Peyer's patch (tissue), 4 donors: ENCODE data around the gene VPS33B. TPM values are rescaled to one million over a fixed set of nuclear protein-coding genes. Genes with fewer than 3 reads are reported as not detected.

ENCODE experiments used
- DNase-seq, 3 donors: peaks; one replicate each; pipeline ENCODE4 v3.0.0-alpha.2; 2017 to 2019
- H3K27ac ChIP-seq, 4 donors: fragments of 200-600 bp; sonication (generic); one replicate each; pipeline ENCODE4 v1.5.1; 2016 to 2019
- H3K27me3 ChIP-seq, 2 donors: fragments of 200-600 bp; sonication (generic); one replicate each; pipeline ENCODE4 v1.5.1; 2019
- H3K36me3 ChIP-seq, 3 donors: fragments of 200-600 bp; sonication (generic); one replicate each; pipeline ENCODE4 v1.5.1; 2016 to 2019
- H3K4me1 ChIP-seq, 4 donors: fragments of 200-600 bp; sonication (generic); one replicate each; pipeline ENCODE4 v1.5.1; 2016 to 2019
- H3K4me3 ChIP-seq, 4 donors: fragments of 200-600 bp; sonication (generic); 1 replicate in 3 of 4; 2 replicates in 1 of 4; pipeline ENCODE4 v1.5.1; 2016 to 2019; ENCODE audit warnings: mild to moderate bottlenecking in 1 of 4
- H3K9me3 ChIP-seq, 4 donors: fragments of 200-600 bp; sonication (generic); one replicate each; pipeline ENCODE4 v1.5.1; 2016 to 2019; ENCODE audit warnings: mild to moderate bottlenecking in 1 of 4
- POLR2A ChIP-seq, 2 donors: fragments of 450-650 bp; IDR thresholded peaks; one replicate each; pipeline ENCODE4 v1.5.1; 2017; ENCODE audit warnings: antibody characterized with exemption in 2 of 2, mild to moderate bottlenecking in 2 of 2, moderate library complexity in 2 of 2
- total RNA-seq, 4 donors: library from RNA; depleted of rRNA; stranded (reverse); fragments of >200 nt; gene quantifications; one replicate each; pipeline ENCODE4 v1.1.0, GENCODE V29; 2016
- TF ChIP-seq, protein P1 (sequence below), 6 experiments: fragments of 450-650 bp in 4 of 6; fragments of 200-600 bp in 2 of 6; sonication (generic) in 1 of 6; IDR thresholded peaks; one replicate each; pipeline ENCODE4 v1.5.1; 2017 to 2019; ENCODE audit warnings: antibody characterized with exemption in 6 of 6, mild to moderate bottlenecking in 3 of 6, moderate library complexity in 1 of 6

The VPS33B gene
- total RNA-seq, 4 donors from 2014 or later: 12.4 to 31.5 (median 27.8) TPM

DNA sequence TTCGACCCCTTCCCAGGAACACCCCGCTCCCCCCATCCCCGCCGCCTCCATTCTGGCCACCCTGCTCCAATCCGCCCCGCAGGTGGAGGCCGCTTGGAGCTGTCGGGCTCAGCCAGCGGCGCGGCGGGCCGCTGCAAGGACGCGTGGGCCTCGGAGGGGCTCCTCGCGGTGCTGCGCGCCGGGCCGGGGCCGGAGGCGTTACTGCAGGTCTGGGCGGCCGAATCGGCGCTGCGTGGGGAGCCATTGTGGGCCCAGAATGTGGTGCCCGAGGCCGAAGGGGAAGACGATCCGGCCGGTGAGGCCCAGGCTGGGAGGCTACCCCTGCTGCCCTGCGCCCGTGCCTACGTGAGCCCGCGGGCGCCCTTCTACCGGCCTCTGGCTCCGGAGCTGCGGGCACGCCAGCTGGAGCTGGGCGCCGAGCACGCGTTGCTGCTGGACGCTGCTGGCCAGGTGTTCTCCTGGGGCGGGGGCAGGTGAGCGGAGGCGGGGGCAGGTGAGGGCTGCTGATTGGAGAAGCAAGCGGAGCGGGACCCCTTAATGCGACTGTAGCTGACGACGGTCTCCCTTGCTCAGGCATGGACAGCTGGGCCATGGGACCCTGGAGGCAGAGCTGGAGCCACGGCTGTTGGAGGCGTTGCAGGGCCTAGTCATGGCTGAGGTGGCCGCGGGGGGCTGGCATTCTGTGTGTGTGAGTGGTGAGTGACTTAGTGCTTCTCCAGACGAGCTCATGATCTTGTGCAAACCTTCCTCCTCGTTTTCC is 65.2 kb downstream of the VPS33B start:
- H3K4me3 ChIP-seq: peak overlapping the region; percentile 39 to 74 (median 56)
- H3K9me3 ChIP-seq: no peaks in the 10 kb centered on the region
- no peaks in the 10 kb centered on the region for H3K27me3 ChIP-seq
- TF ChIP-seq, protein P1, sequence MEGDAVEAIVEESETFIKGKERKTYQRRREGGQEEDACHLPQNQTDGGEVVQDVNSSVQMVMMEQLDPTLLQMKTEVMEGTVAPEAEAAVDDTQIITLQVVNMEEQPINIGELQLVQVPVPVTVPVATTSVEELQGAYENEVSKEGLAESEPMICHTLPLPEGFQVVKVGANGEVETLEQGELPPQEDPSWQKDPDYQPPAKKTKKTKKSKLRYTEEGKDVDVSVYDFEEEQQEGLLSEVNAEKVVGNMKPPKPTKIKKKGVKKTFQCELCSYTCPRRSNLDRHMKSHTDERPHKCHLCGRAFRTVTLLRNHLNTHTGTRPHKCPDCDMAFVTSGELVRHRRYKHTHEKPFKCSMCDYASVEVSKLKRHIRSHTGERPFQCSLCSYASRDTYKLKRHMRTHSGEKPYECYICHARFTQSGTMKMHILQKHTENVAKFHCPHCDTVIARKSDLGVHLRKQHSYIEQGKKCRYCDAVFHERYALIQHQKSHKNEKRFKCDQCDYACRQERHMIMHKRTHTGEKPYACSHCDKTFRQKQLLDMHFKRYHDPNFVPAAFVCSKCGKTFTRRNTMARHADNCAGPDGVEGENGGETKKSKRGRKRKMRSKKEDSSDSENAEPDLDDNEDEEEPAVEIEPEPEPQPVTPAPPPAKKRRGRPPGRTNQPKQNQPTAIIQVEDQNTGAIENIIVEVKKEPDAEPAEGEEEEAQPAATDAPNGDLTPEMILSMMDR (IDR thresholded peaks at IDR 0.05): no peak
- no peak for TF ChIP-seq POLR2A (IDR thresholded peaks at IDR 0.05)
- H3K36me3 ChIP-seq: peaks cover 0 to 35% (median 0%) of the 10 kb centered on the region in 3 donors
- DNase-seq: peak in 1 of 3 donors; percentile 68
- peak overlapping the region; percentile 7 to 52 (median 30) for H3K27ac ChIP-seq
- peaks cover 0 to 23% (median 16%) of the 10 kb centered on the region in 4 donors for H3K4me1 ChIP-seq

GRCh38 chr15:90956274-90957030 is 65.9 kb downstream of the VPS33B start:
- Histone ChIP-seq H3K27me3 (no peaks in the 10 kb centered on the region), H3K36me3 (peaks cover 0 to 42% (median 0%) of the 10 kb centered on the region in 3 donors), H3K4me1 (peaks cover 0 to 23% (median 16%) of the 10 kb centered on the region in 4 donors), H3K27ac (peak overlapping the region; percentile 7 to 52 (median 30)), H3K4me3 (peak overlapping the region; percentile 39 to 74 (median 56)), H3K9me3 (no peaks in the 10 kb centered on the region)
- TF ChIP-seq, protein P1 (IDR thresholded peaks at IDR 0.05): peak; percentile 78 to 97 (median 88)
- no peak for TF ChIP-seq POLR2A (IDR thresholded peaks at IDR 0.05)
- DNase-seq: peak; percentile 69 to 87 (median 84)

- Histone ChIP-seq H3K27ac (peak overlapping the region in 3 of 4 donors; percentile 7 to 99 (median 52)), H3K9me3 (no peaks in the 10 kb centered on the region), H3K4me3 (peak overlapping the region; percentile 70 to 89 (median 82)), H3K27me3 (no peaks in the 10 kb centered on the region), H3K4me1 (peaks cover 0 to 23% (median 16%) of the 10 kb centered on the region in 4 donors), H3K36me3 (peaks cover 0 to 42% (median 0%) of the 10 kb centered on the region in 3 donors)
- TF ChIP-seq, protein P1 (IDR thresholded peaks at IDR 0.05): no peak
- TF ChIP-seq POLR2A (IDR thresholded peaks at IDR 0.05): no peak
- DNase-seq: no peak
Observed at GRCh38 chr15:90955624-90956273, 66.6 kb downstream of the VPS33B start.

- H3K9me3 ChIP-seq: no peaks in the 10 kb centered on the region
- peak within 1 kb of the TSS; percentile 70 to 89 (median 82) for H3K4me3 ChIP-seq
- peak; percentile 94 to 98 (median 96) for DNase-seq
- peaks cover 0 to 23% (median 16%) of the 10 kb centered on the region in 4 donors for H3K4me1 ChIP-seq
- peaks cover 0 to 42% (median 0%) of the 10 kb centered on the region in 3 donors for H3K36me3 ChIP-seq
- no peaks in the 10 kb centered on the region for H3K27me3 ChIP-seq
- H3K27ac ChIP-seq: peak within 1 kb of the TSS; percentile 90 to 99 (median 94)
- TF ChIP-seq, protein P1 (IDR thresholded peaks at IDR 0.05): no peak
- TF ChIP-seq POLR2A (IDR thresholded peaks at IDR 0.05): peak; percentile 47 to 60
Observed at GRCh38 chr15:90954712-90955623, 67.4 kb downstream of the VPS33B start, which contains the start of gene RCCD1. Gene RCCD1, plus strand, starts transcription at chr15:90954884. Its CDS starts 1,851 bp downstream, at chr15:90956735.
